Thyroid gland (tissue), 4 donors: ENCODE results near the gene ALKBH5. TPM values are rescaled to one million over a fixed set of nuclear protein-coding genes. Genes with fewer than 3 reads are reported as not detected.

Experiments
- DNase-seq, 2 donors: peaks; one replicate each; pipeline ENCODE4 v3.0.0-alpha.2; 2019
- H3K27ac ChIP-seq, 3 donors: fragments of 200-600 bp; sonication (generic); 1 replicate in 2 of 3; 2 replicates in 1 of 3; pipeline ENCODE4 v1.5.1; 2016 to 2019; ENCODE audit warnings: mild to moderate bottlenecking in 1 of 3, moderate library complexity in 1 of 3
- H3K27me3 ChIP-seq: fragments of 200-600 bp; sonication (generic); one replicate; pipeline ENCODE4 v1.5.1; 2019
- H3K36me3 ChIP-seq, 2 donors: fragments of 200-600 bp; sonication (generic); one replicate each; pipeline ENCODE4 v1.5.1; 2016 to 2019
- H3K4me1 ChIP-seq, 2 donors: fragments of 200-600 bp; sonication (generic); one replicate each; pipeline ENCODE4 v1.5.1; 2017 to 2019
- H3K4me3 ChIP-seq, 3 donors: fragments of 200-600 bp; sonication (generic); replicated peaks in 1 of 3; 1 replicate in 2 of 3; 2 replicates in 1 of 3; pipeline ENCODE4 v1.5.1; 2016; ENCODE audit warnings: mild to moderate bottlenecking in 1 of 3
- H3K9me3 ChIP-seq: fragments of 200-600 bp; sonication (generic); one replicate; pipeline ENCODE4 v1.5.1; 2017
- POLR2A ChIP-seq, 2 donors: fragments of 450-650 bp; IDR thresholded peaks; one replicate each; pipeline ENCODE4 v1.6.1; 2017; ENCODE audit warnings: antibody characterized with exemption in 2 of 2, mild to moderate bottlenecking in 2 of 2, moderate library complexity in 1 of 2
- WGBS, 2 donors: methylation state at CpG; one replicate each; pipeline ENCODE4 v1.1.5; 2017; 5-methylcytosine and 5-hydroxymethylcytosine counted together
- intact Hi-C: fragments of 100-400 bp; cut with DNase I; formaldehyde crosslinking; loops from one replicate; pipeline ENCODE4 v1.15.1; 2023
- total RNA-seq, 4 donors: library from RNA; depleted of rRNA; stranded (reverse); fragments of >200 nt; gene quantifications; one replicate each; pipeline ENCODE4 v1.2.3, GENCODE V29; 2016
- TF ChIP-seq, protein P1 (sequence below), 6 experiments: fragments of 200-600 bp in 3 of 6; fragments of 450-650 bp in 3 of 6; sonication (generic) in 3 of 6; IDR thresholded peaks; one replicate each; pipeline ENCODE4 v1.5.1; 2016 to 2019; ENCODE audit warnings: antibody characterized with exemption in 6 of 6, mild to moderate bottlenecking in 2 of 6, inconsistent platforms in 1 of 6, moderate library complexity in 1 of 6

Gene ALKBH5
- total RNA-seq, 4 donors from 2014 or later: 123 to 169 (median 159) TPM

DNA sequence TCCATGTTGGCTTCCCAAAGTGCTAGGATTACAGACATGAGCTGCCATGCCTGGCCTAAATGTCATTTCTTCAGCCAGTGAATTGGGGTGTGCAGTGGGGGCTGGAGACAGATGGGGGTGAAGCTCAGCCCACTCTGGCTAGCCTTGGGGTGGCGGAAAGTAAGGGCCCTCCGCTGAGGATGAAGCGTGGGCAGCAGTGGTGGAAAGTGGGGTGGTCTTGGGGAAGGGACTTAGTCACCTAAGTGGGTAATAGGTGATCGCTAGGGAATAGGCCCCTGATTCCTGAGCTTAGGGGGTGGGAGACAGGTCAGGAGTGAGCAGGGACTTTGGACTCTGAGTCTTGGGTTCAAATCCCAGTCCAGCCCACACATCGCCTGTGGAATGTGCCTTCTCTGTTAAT is 44.0 kb downstream of the ALKBH5 start:
- DNase-seq: no peak
- intact Hi-C loops: no loop called here
- no peak overlapping the region for H3K4me3 ChIP-seq
- H3K27me3 ChIP-seq: no peaks in the 10 kb centered on the region
- TF ChIP-seq, protein P1, sequence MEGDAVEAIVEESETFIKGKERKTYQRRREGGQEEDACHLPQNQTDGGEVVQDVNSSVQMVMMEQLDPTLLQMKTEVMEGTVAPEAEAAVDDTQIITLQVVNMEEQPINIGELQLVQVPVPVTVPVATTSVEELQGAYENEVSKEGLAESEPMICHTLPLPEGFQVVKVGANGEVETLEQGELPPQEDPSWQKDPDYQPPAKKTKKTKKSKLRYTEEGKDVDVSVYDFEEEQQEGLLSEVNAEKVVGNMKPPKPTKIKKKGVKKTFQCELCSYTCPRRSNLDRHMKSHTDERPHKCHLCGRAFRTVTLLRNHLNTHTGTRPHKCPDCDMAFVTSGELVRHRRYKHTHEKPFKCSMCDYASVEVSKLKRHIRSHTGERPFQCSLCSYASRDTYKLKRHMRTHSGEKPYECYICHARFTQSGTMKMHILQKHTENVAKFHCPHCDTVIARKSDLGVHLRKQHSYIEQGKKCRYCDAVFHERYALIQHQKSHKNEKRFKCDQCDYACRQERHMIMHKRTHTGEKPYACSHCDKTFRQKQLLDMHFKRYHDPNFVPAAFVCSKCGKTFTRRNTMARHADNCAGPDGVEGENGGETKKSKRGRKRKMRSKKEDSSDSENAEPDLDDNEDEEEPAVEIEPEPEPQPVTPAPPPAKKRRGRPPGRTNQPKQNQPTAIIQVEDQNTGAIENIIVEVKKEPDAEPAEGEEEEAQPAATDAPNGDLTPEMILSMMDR (IDR thresholded peaks at IDR 0.05): no peak
- TF ChIP-seq POLR2A (IDR thresholded peaks at IDR 0.05): no peak
- no peak overlapping the region for H3K27ac ChIP-seq
- H3K9me3 ChIP-seq: no peaks in the 10 kb centered on the region
- 96% methylated on average over 5 of the region's 5 CpGs for WGBS, 2 donors
- peaks cover 8 to 12% of the 10 kb centered on the region in 2 donors for H3K4me1 ChIP-seq
- H3K36me3 ChIP-seq: no peaks in the 10 kb centered on the region

DNA sequence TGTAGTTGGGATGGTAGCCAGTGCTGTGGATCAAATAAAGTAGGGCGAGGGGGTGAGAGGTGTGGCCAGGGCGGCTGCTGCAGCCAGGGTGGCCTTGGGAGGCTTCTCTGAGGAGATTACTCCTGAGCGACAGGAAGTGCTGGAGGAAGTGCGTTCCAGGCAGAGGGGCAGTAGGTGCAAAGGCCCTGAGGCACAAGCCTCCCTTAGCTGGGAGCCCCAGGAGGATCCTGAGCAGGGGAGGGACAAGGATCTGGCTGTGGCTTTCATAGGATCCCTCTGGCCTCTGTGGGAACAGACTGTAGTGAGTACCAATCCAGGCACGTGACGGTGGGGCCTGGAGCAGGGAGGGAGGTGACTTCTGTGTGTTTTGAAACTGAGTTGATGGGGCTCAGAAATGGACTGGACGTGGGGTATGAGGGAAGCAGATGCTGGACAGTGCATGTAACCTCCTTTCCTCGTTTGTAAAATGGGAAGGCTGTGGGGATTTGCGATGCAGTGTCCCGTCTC is 44.6 kb downstream of the ALKBH5 start:
- no peaks in the 10 kb centered on the region for H3K9me3 ChIP-seq
- WGBS, 2 donors: 93 to 96% methylated on average over 10 of the region's 10 CpGs
- H3K27ac ChIP-seq: no peak overlapping the region
- no peaks in the 10 kb centered on the region for H3K27me3 ChIP-seq
- H3K36me3 ChIP-seq: no peaks in the 10 kb centered on the region
- H3K4me1 ChIP-seq: peaks cover 8 to 12% of the 10 kb centered on the region in 2 donors
- TF ChIP-seq, protein P1 (IDR thresholded peaks at IDR 0.05): no peak
- TF ChIP-seq POLR2A (IDR thresholded peaks at IDR 0.05): no peak
- H3K4me3 ChIP-seq: no peak overlapping the region
- intact Hi-C loops: no loop called here
- no peak for DNase-seq

DNA sequence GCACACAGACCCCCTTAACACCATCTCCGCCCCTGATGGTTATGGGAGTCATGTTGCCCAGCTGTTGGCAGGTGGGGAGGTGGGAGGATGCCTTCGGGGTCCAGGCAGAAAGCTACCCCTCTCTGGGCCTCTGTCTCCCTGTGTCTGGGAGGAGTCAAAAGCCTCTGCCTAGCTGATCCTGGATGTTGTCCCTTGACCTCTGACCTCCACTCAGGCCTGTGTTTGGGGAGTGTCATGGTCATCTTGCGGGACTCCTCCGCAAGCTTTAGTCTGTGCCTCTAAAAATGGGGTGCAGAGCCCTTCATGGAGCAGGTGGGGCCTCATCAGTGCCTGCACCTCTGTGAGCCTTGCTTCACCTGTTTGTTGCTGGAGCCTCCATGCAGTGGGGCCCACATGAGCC is 45.6 kb downstream of the ALKBH5 start:
- Histone ChIP-seq H3K27me3 (no peaks in the 10 kb centered on the region), H3K27ac (no peak overlapping the region), H3K4me3 (no peak overlapping the region), H3K36me3 (peaks cover 3 to 4% of the 10 kb centered on the region in 2 donors), H3K9me3 (no peaks in the 10 kb centered on the region), H3K4me1 (peaks cover 8 to 12% of the 10 kb centered on the region in 2 donors)
- DNase-seq: no peak
- 72 to 91% methylated on average over 3 to 4 of the region's 4 CpGs for WGBS, 2 donors
- intact Hi-C loops: no loop called here
- TF ChIP-seq, protein P1 (IDR thresholded peaks at IDR 0.05): no peak
- TF ChIP-seq POLR2A (IDR thresholded peaks at IDR 0.05): no peak

DNA sequence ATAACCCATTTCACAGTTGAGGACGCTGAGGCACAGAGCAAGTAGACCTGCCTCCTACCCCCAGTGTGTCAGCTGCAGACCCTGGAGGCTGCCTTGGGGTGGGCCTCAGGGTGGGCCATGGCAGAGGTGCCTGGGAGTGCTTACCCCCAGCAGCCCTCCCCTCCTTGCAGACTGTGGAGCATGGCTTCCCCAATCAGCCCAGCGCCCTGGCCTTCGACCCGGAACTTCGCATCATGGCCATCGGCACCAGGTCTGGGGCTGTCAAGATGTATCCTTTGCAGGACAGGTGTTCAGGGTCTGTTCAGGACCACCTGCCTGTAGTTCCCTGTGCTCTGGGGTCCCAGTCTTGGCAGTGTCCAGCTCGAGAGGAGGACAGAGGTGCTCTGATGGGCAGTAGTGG is 46.1 kb downstream of the ALKBH5 start:
- Histone ChIP-seq H3K36me3 (peaks cover 5 to 9% of the 10 kb centered on the region in 2 donors), H3K4me3 (no peak overlapping the region), H3K9me3 (no peaks in the 10 kb centered on the region), H3K4me1 (peaks cover 8 to 10% of the 10 kb centered on the region in 2 donors), H3K27me3 (no peaks in the 10 kb centered on the region), H3K27ac (no peak overlapping the region)
- DNase-seq: no peak
- TF ChIP-seq, protein P1 (IDR thresholded peaks at IDR 0.05): no peak
- no peak for TF ChIP-seq POLR2A (IDR thresholded peaks at IDR 0.05)
- WGBS, 2 donors: 83 to 98% methylated on average over 1 to 6 of the region's 7 CpGs
- intact Hi-C loops: no loop called here

DNA sequence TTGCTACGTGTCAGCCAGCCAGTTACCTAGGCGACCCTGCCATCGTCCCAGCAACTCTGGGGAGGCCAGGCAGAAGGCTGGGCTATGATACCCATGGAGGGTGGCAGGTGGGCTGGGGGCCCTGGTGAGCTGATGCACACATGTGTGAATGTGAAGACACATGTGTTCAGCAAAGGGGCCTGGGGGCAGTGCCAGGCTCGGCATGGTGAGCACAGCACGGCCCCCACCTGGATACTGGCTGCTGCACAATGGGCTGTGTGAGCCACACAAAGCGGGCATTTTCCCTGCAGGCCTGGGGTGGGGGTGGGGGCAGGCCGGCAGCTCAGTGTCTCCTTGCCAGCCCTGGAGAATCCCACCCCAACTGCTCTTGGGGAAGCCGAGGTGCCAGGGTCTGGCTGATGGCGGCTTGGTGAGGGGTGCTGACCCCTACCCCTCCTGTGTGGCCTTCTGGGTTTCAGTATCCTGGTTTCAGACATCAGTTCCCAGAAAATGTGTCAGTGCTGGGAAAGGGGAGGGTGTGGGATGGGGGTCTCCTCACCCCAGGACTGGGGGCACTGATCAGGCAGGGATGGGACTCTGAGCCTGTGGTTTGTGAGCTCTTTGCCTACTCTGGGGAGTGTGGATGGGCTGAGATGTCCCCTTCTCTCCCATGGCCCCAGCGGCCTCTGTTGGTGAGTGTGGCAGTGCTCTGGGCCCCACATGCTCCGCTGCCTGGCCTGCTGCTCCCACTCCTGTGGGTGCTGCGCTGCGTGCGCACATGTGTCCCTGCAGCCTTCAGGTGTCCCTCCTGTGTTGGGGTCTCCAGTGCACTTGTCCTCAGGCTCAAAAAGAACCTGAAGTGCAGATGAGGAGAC is 46.9 kb downstream of the ALKBH5 start:
- no peak for DNase-seq
- Histone ChIP-seq H3K27ac (no peak overlapping the region), H3K4me1 (peaks cover 6 to 8% of the 10 kb centered on the region in 2 donors), H3K36me3 (peaks cover 5 to 10% of the 10 kb centered on the region in 2 donors), H3K4me3 (no peak overlapping the region), H3K9me3 (no peaks in the 10 kb centered on the region), H3K27me3 (no peaks in the 10 kb centered on the region)
- TF ChIP-seq POLR2A (IDR thresholded peaks at IDR 0.05): no peak
- TF ChIP-seq, protein P1 (IDR thresholded peaks at IDR 0.05): no peak
- intact Hi-C loops: no loop called here
- WGBS, 2 donors: 95 to 98% methylated on average over 7 to 8 of the region's 14 CpGs
